Measurements from ENCODE around the gene NAA20. TPM values are rescaled to one million over a fixed set of nuclear protein-coding genes. Genes with fewer than 3 reads are reported as not detected.

NAA20 gene
- total RNA-seq, 4 donors from 2014 or later = 45.5 to 73.2 (median 61.5) TPM

DNA sequence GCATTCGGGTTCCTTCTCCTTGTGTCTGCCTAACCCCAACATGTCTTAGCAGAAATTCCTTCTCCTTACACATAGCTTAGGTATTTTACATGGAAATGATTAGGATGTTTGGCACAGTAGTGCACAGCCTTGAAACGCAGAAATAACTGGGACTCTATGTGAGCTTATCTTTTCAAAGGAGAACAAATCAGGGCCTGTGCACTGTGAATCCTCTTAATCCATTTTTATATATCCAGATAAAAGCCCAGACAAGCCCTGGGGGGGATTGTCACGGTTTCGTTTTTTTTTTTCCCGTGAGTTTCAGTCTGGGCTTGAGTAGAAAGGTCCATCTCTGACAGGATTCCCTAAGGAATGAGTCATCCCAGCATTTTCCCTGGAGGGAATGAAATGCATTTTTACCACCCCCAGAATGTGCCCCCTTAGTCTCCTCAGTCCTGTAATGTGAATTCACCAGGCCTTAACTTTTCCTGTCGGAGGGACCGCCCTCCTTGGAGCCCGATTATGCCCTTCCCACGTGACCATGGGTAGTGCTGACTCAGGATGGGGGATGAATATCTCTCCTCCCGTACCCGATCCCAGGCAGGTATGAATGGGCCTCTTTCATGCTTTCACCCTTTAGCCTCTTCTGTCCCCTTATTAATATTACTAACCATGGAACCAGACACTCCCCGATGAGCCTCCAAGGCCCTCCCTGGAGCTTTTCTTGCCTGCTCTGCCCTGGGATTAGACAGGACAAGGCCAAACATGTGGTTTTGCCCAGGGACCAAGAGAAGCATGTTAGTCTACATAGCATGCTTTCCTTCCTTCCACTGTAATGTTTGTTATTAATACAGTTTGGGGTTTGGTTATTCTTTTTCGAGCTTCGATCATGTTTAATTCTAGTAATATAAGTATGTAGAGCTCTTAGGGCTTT is 23.9 kb upstream of the NAA20 start:
- Histone ChIP-seq H3K27me3 (no peaks in the 10 kb centered on the region), H3K4me1 (peaks cover 58 to 73% of the 10 kb centered on the region in 2 donors)
- DNase-seq = peak in 1 of 2 donors; percentile 67

DNA sequence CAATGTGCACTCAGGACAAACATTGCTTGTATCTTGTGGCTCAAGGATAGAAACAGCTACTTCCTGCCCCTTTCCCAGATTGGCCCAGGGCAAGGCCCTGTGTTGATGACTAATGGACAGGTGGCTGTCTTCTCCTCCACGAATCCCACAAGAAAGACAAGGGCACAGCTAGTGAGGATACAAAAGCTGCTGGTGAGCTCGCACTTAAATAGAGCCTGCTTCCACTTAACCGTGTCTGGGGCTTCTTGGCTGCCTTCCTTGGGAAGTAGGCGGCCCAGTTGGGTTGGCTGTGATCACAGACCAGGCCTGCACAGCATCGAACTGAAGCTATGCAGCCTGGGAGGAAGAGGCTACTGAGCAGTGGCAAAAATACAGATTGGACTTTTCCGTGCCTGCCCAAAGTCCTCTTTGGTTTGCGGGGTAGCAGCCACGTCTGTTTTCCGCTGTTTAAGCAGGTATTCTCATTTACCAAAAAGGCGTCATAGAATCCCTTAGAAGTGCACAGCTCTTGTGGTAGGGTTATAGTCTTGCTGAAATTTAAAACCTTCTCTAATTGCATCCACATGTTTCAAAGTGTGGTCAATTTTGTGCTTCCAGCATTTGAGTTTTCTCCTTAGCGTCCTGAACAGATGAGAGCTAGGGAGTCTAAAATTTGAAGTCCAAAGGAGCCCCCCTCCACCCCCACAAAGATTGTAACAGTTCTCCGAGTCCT is 23.0 kb upstream of the NAA20 start:
- peaks cover 0 to 10% of the 10 kb centered on the region in 2 donors for H3K36me3 ChIP-seq

More for the DNA sequence above, 23.9 kb upstream of the NAA20 start:
- peak overlapping the region in 2 of 4 donors; percentile 14 to 31 for H3K4me3 ChIP-seq
- ATAC-seq = peak; percentile 35 to 66
- TF ChIP-seq, protein P1, sequence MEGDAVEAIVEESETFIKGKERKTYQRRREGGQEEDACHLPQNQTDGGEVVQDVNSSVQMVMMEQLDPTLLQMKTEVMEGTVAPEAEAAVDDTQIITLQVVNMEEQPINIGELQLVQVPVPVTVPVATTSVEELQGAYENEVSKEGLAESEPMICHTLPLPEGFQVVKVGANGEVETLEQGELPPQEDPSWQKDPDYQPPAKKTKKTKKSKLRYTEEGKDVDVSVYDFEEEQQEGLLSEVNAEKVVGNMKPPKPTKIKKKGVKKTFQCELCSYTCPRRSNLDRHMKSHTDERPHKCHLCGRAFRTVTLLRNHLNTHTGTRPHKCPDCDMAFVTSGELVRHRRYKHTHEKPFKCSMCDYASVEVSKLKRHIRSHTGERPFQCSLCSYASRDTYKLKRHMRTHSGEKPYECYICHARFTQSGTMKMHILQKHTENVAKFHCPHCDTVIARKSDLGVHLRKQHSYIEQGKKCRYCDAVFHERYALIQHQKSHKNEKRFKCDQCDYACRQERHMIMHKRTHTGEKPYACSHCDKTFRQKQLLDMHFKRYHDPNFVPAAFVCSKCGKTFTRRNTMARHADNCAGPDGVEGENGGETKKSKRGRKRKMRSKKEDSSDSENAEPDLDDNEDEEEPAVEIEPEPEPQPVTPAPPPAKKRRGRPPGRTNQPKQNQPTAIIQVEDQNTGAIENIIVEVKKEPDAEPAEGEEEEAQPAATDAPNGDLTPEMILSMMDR (IDR thresholded peaks at IDR 0.05 in 4 of 5, conservative IDR thresholded peaks at IDR 0.05 in 1 of 5) = no peak
- no peak for TF ChIP-seq POLR2A (IDR thresholded peaks at IDR 0.05)
- intact Hi-C loops (cut with DNase I; ENCODE audit: low total_unique reads) = loop anchor here (1.0 to 5.0 kb wide), 2 partner anchors 71 to 207 kb away; no protein-coding TSS in a partner anchor
- in situ Hi-C loops (cut with MboI; ENCODE audit: low sequenced_read_pairs in 4 of 4) = loop anchor here in 3 of 4 donors (10.0 kb wide), 2 partner anchors 208 to 298 kb away; no protein-coding TSS in a partner anchor
- no peaks in the 10 kb centered on the region for H3K9me3 ChIP-seq
- peak overlapping the region; percentile 78 to 91 (median 80) for H3K27ac ChIP-seq
- H3K36me3 ChIP-seq = peaks cover 0 to under 1% of the 10 kb centered on the region in 2 donors

DNA sequence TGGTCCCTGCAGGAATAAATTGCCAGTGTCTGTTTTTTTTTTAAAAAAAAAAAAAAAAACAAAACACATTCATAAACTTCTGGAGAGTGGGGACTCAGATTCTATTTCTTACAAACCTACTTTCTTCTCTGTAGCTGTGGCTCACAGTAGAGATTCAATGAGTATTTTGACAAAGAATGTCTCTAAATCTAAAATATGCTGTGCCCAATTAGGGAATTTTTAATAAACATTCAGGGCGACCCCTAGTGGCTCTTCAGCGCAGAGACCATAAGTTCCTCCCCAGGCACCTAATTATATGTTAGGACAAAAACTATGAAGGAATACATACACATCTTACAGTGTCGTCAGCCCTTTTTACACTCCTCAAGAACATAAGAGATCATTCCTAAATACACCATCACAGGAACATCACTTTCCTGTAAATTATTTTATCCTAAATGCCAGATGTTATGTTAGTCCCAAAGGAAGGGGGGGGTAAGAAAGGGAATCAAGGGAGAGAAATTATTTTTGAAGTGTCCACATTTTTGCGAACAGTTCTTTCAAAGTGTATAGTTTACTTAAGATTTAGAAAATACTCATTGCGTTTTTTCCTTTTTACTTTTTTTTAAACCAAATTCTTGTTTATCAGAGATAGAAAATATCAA is 21.8 kb upstream of the NAA20 start:
- TF ChIP-seq, protein P1 (IDR thresholded peaks at IDR 0.05 in 4 of 5, conservative IDR thresholded peaks at IDR 0.05 in 1 of 5) = peak; percentile 71 to 85 (median 83)
- TF ChIP-seq POLR2A (IDR thresholded peaks at IDR 0.05) = no peak
- intact Hi-C loops (cut with DNase I; ENCODE audit: low total_unique reads) (loop anchor here (2.0 to 5.0 kb wide), 2 partner anchors 108 to 307 kb away; no protein-coding TSS in a partner anchor), in situ Hi-C loops (cut with MboI; ENCODE audit: low sequenced_read_pairs in 4 of 4) (loop anchor here (5.0 to 10.0 kb wide), 5 partner anchors 208 to 303 kb away; no protein-coding TSS in a partner anchor)
- Histone ChIP-seq H3K27ac (peak overlapping the region; percentile 78 to 91 (median 80)), H3K9me3 (no peaks in the 10 kb centered on the region), H3K4me3 (no peak overlapping the region), H3K36me3 (peaks cover 0 to 15% of the 10 kb centered on the region in 2 donors), H3K4me1 (peaks cover 58 to 81% of the 10 kb centered on the region in 2 donors), H3K27me3 (no peaks in the 10 kb centered on the region)
- ATAC-seq (no peak), DNase-seq (no peak)

More for the DNA sequence above, 23.0 kb upstream of the NAA20 start:
- DNase-seq (peak; percentile 57 to 62), ATAC-seq (peak; percentile 77 to 86)
- intact Hi-C loops (cut with DNase I; ENCODE audit: low total_unique reads) (loop anchor here (1.0 to 5.0 kb wide), 3 partner anchors 72 to 305 kb away; no protein-coding TSS in a partner anchor), in situ Hi-C loops (cut with MboI; ENCODE audit: low sequenced_read_pairs in 4 of 4) (loop anchor here in 3 of 4 donors (10.0 kb wide), 2 partner anchors 209 to 299 kb away; no protein-coding TSS in a partner anchor)
- Histone ChIP-seq H3K4me1 (peaks cover 58 to 73% of the 10 kb centered on the region in 2 donors), H3K9me3 (no peaks in the 10 kb centered on the region), H3K27ac (peak overlapping the region; percentile 78 to 91 (median 80)), H3K27me3 (no peaks in the 10 kb centered on the region), H3K4me3 (no peak overlapping the region)
- TF ChIP-seq, protein P1 (IDR thresholded peaks at IDR 0.05 in 4 of 5, conservative IDR thresholded peaks at IDR 0.05 in 1 of 5) = no peak
- TF ChIP-seq POLR2A (IDR thresholded peaks at IDR 0.05) = peak in 1 of 2 donors; percentile 23

DNA sequence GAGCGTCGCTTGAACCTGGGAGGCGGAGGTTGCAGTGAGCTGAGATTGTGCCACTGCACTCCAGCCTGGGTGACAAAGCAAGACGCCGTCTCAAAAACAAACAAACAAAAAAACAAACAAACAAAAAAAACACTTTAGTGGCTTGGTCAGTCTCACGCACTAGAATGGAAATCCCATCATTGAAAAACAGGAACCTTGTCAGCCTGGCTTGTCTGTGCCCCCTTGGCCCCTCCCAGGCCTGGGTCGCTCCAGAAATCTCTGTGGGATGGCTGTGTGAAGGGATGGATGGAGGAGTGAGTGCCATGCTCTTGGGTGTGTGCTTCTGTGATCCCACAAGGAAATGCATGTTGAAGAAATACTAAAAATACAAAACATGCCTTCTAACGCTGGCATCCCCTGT is 20.9 kb upstream of the NAA20 start:
- Histone ChIP-seq H3K27me3 (no peaks in the 10 kb centered on the region), H3K4me1 (peaks cover 54 to 80% of the 10 kb centered on the region in 2 donors), H3K36me3 (peaks cover 0 to 21% of the 10 kb centered on the region in 2 donors), H3K27ac (peak overlapping the region; percentile 80 to 91 (median 82)), H3K4me3 (no peak overlapping the region), H3K9me3 (no peaks in the 10 kb centered on the region)
- in situ Hi-C loops (cut with MboI; ENCODE audit: low sequenced_read_pairs in 4 of 4) (loop anchor here (5.0 to 10.0 kb wide), 5 partner anchors 209 to 304 kb away; no protein-coding TSS in a partner anchor), intact Hi-C loops (cut with DNase I; ENCODE audit: low total_unique reads) (loop anchor here (1.0 to 5.0 kb wide), 2 partner anchors 109 to 211 kb away; no protein-coding TSS in a partner anchor)
- ATAC-seq = no peak
- DNase-seq = no peak
- TF ChIP-seq, protein P1 (IDR thresholded peaks at IDR 0.05 in 4 of 5, conservative IDR thresholded peaks at IDR 0.05 in 1 of 5) = no peak
- no peak for TF ChIP-seq POLR2A (IDR thresholded peaks at IDR 0.05)
